Ishikawa (cell line): ENCODE measurements around the gene SHISA8.

Source experiments
- EGR1 ChIP-seq: IDR thresholded peaks from 2 replicates; pipeline ENCODE4 v1.6.1; 2012
- MAX ChIP-seq: IDR thresholded peaks from 2 replicates; pipeline ENCODE4 v1.6.1; 2012
- NFIC ChIP-seq: IDR thresholded peaks from 2 replicates; pipeline ENCODE4 v1.6.1; 2012
- RAD21 ChIP-seq: IDR thresholded peaks from 2 replicates; pipeline ENCODE4 v1.6.1; 2012; ENCODE audit warnings: low read depth
- TEAD4 ChIP-seq: IDR thresholded peaks from 2 replicates; pipeline ENCODE4 v1.6.1; 2012
- YY1 ChIP-seq: IDR thresholded peaks from 2 replicates; pipeline ENCODE4 v1.6.1; 2012; ENCODE audit warnings: low read depth
- ZBTB7A ChIP-seq: IDR thresholded peaks from 2 replicates; pipeline ENCODE4 v1.6.1; 2012; ENCODE audit warnings: low read depth

DNA sequence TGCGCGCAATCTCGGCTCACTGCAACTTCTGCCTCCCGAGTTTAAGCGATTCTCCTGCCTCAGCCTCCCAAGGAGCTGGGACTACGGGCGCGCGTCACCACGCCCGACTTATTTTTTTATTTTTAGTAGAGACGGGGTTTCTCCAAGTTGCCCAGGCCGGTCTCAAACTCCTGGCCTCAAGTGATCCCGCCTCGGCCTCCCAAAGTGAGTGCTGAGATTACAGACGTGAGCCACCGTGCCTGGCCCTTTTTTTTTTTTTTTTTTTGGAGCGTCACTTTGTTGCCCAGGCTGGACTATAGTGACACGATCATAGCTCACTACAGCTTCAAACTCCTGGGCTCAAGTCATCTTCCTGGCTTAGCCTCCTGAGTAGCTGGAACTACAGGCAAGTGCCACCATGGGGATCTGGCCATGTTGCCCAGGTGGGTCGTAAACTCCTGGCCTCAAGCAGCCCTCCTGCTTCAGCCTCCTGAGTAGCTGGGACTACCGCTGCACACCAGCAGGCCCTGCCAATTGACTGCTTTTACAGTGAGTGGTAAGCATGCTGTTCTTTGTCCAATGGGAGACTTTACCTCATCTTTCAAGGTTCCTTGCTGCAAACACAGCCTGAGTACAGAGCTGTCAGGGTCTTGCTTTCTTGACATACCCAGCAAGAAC, 32.7 kb upstream of the SHISA8 start:
- no peak for TF ChIP-seq NFIC
- TF ChIP-seq YY1 = no peak
- TF ChIP-seq TEAD4 = no peak
- TF ChIP-seq EGR1 = no peak
- TF ChIP-seq MAX = no peak
- TF ChIP-seq RAD21 = no peak
- TF ChIP-seq ZBTB7A = no peak
